Measurements from ENCODE around the gene RNPS1. TPM values are rescaled to one million over a fixed set of nuclear protein-coding genes. Genes with fewer than 3 reads are reported as not detected.

RNPS1 gene
- total and polyA plus RNA-seq, 2 experiments from 2014 or later = 315 to 384 TPM

- Mint-ChIP-seq H3K4me3 (no peak overlapping the region; the same call in 2 of the 3 replicates), H3K9me3 (no peaks in the 10 kb centered on the region)
Observed at GRCh38 chr16:2253293-2253692, 14.6 kb downstream of the RNPS1 start.

More at GRCh38 chr16:2253293-2253692, 14.6 kb downstream of the RNPS1 start:
- Mint-ChIP-seq H3K27me3 (ENCODE audit: insufficient read depth, low read depth, poor library complexity) (peaks cover 12% of the 10 kb centered on the region), H3K27ac (no peak overlapping the region; the same call in 1 of the 2 replicates), H3K36me3 (ENCODE audit: low read depth) (peaks cover 78% of the 10 kb centered on the region), H3K4me1 (peaks cover 12% of the 10 kb centered on the region)
- no peak overlapping the region for H3K4me3 ChIP-seq
- peaks cover 63% of the 10 kb centered on the region for H3F3A ChIP-seq (replicated peaks; ENCODE audit: low read depth)
- no peak overlapping the region for H2AFZ ChIP-seq
- TF ChIP-seq POLR2AphosphoS5 (IDR thresholded peaks at IDR 0.05; ENCODE audit: low read depth) (no peak), EZH2phosphoT487 (IDR thresholded peaks at IDR 0.05; ENCODE audit: unreplicated experiment) (no peak), CREB1 (CRISPR knock-in tag; IDR thresholded peaks at IDR 0.05; ENCODE audit: low read depth) (no peak), ZNF114 (CRISPR knock-in tag; IDR thresholded peaks at IDR 0.05) (no peak), ZNF331 (CRISPR knock-in tag; IDR thresholded peaks at IDR 0.05; ENCODE audit: low read depth) (no peak), REST (IDR thresholded peaks at IDR 0.05; ENCODE audit: unreplicated experiment) (no peak), NANOG (IDR thresholded peaks at IDR 0.05; ENCODE audit: borderline replicate concordance) (no peak), ETS1 (IDR thresholded peaks at IDR 0.05) (no peak), STAT1 (IDR thresholded peaks at IDR 0.05; ENCODE audit: unreplicated experiment) (no peak), CTCF (conservative IDR thresholded peaks at IDR 0.05; ENCODE audit: low read depth in 2 of 2) (no peak), ZNF462 (CRISPR knock-in tag; IDR thresholded peaks at IDR 0.05) (no peak)
- H4K20me1 ChIP-seq (replicated peaks; ENCODE audit: insufficient read depth) = peaks cover 34% of the 10 kb centered on the region
- H3K9me2 ChIP-seq (ENCODE audit: insufficient read depth) = no peaks in the 10 kb centered on the region
- H3K4me2 ChIP-seq = no peak overlapping the region
- peaks cover 40% of the 10 kb centered on the region for H3K36me3 ChIP-seq (ENCODE audit: insufficient read depth)
- no peaks in the 10 kb centered on the region for H3K27me3 ChIP-seq (ENCODE audit: insufficient read depth)
- DNase-seq (ENCODE audit: low spot score) (no peak), ATAC-seq (no peak)
- no peak overlapping the region; the same call in 1 of the 2 replicates for H3K27ac ChIP-seq (ENCODE audit: low read depth)
- peaks cover 42% of the 10 kb centered on the region for H3K79me2 ChIP-seq (replicated peaks; ENCODE audit: insufficient read depth)
- peaks cover 11% of the 10 kb centered on the region; the same call in 1 of the 2 replicates for H3K4me1 ChIP-seq (ENCODE audit: insufficient read depth)

All from GM23338 (cell line).